GM10248 (cell line): Measurements from ENCODE around the gene CALD1.

Source experiments
- CTCF ChIA-PET: fragments of 300-600 bp; sonication (Branson Sonifier 250); formaldehyde crosslinking; extraction: SDS; loops from one replicate; lab custom pipeline; 2021; ENCODE audit warnings: antibody characterized with exemption; lab: Yijun Ruan, JAX
- POLR2A ChIA-PET: fragments of 350-650 bp; sonication (Branson Sonifier 250); formaldehyde crosslinking; extraction: SDS; loops from one replicate; lab custom pipeline; 2020; ENCODE audit warnings: antibody characterized with exemption; lab: Yijun Ruan, JAX
- DNase-seq: peaks from one replicate; pipeline ENCODE4 v3.0.0; 2012; ENCODE audit errors: extremely low spot score
- TF ChIP-seq, protein P1 (sequence below): IDR thresholded peaks from 2 replicates; pipeline ENCODE4 v1.5.1; 2012; ENCODE audit warnings: mild to moderate bottlenecking, low read depth; ENCODE audit errors: extremely low read depth, missing control alignments, control extremely low read depth

The CALD1 gene

DNA sequence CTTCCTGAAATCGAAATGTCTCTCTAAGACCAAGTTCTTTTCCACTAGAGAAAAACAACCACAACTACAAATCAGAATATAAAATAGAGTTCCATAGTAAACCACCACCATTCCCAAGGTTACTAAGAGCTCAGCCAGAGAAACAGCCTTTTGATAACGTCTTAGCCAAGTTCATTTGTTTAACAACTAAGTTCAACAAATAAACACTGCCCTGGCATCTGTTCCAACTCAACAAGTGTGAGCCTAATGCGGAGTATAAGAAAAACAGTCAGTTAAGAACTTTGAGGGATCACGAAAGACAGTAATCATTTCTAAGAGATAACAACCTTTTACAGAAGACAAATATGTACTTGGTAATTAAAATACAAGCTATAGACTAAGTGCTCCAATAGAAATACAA, 77.3 kb downstream of the CALD1 start:
- CTCF ChIA-PET = interaction anchor here (1.2 to 3.2 kb wide), 3 partner anchors 10 to 130 kb away, joined by 3 to 10 read pairs (median 3); partner anchors contain the start of gene AGBL3
- DNase-seq = no peak
- POLR2A ChIA-PET = no interaction called here
- TF ChIP-seq, protein P1, sequence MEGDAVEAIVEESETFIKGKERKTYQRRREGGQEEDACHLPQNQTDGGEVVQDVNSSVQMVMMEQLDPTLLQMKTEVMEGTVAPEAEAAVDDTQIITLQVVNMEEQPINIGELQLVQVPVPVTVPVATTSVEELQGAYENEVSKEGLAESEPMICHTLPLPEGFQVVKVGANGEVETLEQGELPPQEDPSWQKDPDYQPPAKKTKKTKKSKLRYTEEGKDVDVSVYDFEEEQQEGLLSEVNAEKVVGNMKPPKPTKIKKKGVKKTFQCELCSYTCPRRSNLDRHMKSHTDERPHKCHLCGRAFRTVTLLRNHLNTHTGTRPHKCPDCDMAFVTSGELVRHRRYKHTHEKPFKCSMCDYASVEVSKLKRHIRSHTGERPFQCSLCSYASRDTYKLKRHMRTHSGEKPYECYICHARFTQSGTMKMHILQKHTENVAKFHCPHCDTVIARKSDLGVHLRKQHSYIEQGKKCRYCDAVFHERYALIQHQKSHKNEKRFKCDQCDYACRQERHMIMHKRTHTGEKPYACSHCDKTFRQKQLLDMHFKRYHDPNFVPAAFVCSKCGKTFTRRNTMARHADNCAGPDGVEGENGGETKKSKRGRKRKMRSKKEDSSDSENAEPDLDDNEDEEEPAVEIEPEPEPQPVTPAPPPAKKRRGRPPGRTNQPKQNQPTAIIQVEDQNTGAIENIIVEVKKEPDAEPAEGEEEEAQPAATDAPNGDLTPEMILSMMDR = no peak

DNA sequence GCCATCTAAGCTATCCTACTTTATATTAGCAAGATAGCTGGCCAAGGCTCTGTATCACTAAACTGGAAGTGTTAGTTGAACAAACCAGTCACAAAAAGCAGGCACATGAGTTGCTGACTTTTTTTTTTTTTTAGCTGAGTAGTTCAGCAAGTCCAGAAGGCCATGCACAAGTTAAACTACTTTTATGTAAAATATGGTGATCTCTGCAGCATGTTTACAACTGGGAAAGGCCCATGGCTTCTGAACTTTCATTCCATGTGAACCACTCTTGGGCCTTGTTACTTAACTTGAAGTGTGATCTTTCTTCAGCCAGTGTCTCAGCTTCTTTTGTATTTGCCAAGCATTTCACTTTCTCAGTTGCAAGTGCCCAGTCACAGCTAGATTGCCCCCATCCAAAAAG, 78.5 kb downstream of the CALD1 start:
- no peak for DNase-seq
- ChIA-PET CTCF (interaction anchor here (3.2 kb wide), 1 partner anchor 12 kb away, joined by 10 read pairs; no protein-coding TSS in a partner anchor), POLR2A (no interaction called here)
- TF ChIP-seq, protein P1 = no peak

DNA sequence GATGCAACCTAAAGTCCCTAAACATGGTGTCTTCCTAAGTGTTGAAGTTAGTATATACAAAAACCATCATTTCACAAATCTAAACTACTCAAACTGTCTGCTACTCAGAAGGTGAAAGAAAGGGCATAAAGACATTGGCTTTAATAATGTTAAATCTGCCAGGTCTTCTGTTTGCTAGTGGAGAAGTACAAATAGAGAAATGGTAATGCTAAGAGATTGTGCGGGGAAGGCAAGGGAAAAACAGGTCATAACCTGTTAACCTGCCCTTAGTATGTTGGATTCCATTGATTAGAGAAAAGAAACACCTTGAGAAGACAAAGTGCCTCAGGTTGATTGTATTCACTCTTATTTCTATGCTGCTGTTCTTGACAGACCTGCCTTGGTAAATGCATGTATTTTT, 80.3 kb downstream of the CALD1 start:
- CTCF ChIA-PET = interaction anchor here (0.9 to 3.9 kb wide), 3 partner anchors 9 to 11 kb away, joined by 3 to 12 read pairs (median 3); no protein-coding TSS in a partner anchor
- TF ChIP-seq, protein P1 = no peak
- POLR2A ChIA-PET = no interaction called here
- no peak for DNase-seq

DNA sequence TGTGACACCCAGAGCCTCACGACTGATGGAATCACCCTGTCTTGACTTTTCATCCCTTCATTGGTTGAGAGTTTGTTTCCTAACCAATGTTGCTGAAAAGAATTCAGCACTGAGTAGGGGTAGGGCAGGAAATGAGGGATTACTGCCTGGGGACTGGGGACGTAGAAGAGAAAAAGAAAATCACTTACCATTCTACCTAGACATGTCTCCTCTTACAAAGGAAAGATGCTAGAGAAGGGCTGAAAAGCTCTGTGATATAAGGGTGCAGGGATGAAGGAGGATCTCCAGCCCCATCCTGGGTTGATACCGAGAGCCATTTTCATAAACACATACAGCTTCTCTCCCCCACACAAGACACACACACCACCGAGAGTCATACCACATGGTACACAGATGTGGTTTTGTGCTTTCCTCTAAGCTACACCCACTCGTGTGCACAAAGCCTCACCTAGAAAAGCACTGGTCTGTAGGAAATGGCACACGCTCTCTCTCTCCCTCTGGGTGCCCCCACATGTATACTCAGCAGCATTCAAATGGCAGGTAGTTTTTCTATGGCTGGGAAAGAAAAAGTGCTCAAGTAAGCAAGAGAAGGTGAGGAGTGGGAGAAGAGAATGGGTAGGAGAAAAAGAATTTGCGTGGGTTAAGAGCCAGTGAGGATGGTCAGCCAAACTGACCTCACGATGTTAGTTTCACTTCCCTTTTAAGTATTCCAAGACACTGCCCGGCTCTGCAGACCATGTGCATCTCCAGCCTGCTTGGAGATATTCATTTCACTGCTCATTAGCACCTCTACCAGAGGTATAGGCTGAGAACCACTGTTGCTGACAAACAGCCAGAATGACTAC, 85.8 kb downstream of the CALD1 start:
- ChIA-PET POLR2A (no interaction called here), CTCF (interaction anchor here (0.7 kb wide), 1 partner anchor 12 kb away, joined by 3 read pairs; no protein-coding TSS in a partner anchor)
- peak; percentile 16 for DNase-seq
- TF ChIP-seq, protein P1 = no peak

DNA sequence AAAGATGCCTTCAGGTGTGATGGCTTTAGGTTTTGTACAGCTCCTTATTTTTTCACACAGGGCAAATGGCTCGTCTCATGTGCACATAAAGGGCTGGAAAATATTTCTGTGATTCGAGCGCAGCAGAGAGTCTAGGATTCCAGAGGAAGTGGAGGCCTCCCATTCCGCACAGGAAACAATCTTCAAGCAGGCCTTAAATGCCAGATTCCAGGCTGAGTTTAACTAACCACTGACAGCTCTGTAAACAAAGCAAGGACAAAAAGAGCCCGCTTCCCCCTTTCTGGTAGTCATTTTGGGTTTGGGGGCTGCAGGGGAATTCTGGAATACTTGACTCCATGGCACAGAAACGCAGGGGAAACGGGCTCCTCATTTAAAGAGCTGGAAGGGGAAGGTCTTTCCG, 87.2 kb downstream of the CALD1 start:
- DNase-seq = no peak
- POLR2A ChIA-PET = no interaction called here
- TF ChIP-seq, protein P1 = no peak
- CTCF ChIA-PET = no interaction called here

DNA sequence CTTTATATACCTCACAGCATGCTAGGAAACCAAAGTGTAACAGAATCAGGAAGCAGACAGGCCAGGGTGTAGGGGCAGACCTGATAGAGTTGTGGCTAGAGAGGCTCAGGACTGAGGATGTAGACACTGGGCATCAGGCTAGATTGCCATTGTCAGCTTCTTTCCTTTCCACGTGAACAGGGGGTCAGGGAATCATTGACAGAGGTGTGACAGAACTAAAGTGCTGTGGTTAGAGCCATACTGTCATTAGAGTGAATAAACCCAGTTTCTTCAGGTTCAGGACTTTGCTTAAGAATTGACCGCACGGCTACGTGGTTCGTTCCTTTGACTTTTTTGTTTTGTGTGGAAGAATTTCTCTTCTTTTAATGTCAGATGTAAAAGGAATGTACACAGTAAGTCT, 90.7 kb downstream of the CALD1 start:
- no peak for DNase-seq
- POLR2A ChIA-PET = no interaction called here

More for the DNA sequence above, 90.7 kb downstream of the CALD1 start:
- CTCF ChIA-PET = no interaction called here
- TF ChIP-seq, protein P1 = no peak
